GM18861 (cell line): ENCODE results near the gene CRAT.

ENCODE experiments used
- ATAC-seq: cut with Tn5 transposase; IDR thresholded peaks from one replicate; pipeline ENCODE4 v1.9.1; 2021; ENCODE audit not compliant: unreplicated experiment

Gene CRAT

DNA sequence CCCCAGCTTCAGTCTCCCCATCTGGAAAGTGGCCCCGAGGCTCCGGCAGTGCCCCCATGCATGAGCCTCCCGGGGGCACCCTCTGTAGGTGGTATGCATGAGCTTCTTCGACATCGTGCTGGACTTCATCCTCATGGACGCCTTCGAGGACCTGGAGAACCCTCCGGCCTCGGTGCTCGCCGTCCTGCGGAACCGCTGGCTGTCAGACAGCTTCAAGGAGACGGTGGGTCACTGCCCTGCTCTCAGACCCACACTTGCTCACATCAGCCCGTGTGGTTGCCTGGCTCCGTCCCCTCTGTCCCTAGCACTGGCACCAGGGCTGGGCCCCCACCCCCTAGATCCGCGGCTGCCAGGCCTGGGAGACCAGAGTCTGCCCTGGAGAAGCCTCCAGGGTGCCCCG, 42.5 kb downstream of the CRAT start:
- no peak for ATAC-seq

DNA sequence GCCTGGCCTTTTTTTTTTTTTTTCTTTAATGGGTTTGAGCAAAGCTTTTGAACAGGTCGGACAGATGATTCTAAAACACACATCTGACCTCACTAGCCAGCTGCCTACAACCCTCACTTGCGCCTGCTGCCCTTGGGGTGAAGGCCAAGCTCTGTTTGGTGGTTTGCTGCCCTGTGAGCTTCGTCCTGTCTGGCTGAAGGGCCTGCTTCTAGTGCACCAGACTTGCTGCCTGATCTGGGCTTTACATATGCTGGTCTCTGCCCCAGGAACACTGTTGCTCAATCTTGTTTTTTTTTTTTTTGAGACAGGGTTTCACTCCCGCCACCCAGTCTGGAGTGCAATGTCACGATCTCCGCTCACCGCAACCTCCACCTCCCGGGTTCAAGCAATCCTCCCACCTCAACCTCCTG, 46.1 kb downstream of the CRAT start:
- no peak for ATAC-seq

DNA sequence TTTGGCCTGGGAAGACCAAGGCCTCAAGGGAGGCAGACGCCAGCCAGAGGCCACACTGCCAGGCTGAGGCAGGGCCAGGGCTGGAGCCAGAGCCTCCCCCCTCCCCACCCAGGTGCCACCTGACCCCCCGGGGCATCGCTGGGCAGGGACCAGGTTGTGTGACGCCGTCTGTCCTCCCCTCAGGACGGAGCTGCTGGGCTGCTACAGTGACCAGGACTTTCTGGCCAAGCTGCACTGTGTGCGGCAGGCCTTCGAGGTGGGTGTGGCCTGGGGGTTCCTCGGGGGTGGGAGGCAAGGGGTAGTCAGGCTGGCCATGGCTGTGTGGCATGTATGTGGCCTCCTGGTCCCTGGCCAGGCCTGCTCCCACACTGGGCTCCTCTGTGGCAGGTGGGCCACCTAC, 47.5 kb downstream of the CRAT start:
- no peak for ATAC-seq

DNA sequence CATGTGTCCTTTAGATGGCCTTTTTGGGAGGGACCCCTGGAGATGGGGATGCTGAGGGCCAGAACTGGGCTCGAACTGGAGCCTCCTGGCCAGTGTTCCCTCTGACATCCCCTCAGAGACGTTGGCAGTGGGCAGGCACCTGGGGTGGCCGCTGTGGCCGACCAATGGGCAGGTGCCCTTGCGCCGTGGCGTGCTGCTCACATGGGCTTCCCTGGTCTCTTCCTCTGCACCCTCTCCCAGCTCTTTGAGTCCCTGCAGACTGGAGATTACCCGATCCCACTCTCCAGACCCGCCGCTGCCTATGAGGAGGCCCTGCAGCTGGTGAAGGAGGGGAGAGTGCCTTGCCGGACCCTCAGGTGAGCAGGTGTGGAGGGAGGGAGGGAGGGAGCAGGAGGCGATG, 49.6 kb downstream of the CRAT start:
- ATAC-seq, result no peak

DNA sequence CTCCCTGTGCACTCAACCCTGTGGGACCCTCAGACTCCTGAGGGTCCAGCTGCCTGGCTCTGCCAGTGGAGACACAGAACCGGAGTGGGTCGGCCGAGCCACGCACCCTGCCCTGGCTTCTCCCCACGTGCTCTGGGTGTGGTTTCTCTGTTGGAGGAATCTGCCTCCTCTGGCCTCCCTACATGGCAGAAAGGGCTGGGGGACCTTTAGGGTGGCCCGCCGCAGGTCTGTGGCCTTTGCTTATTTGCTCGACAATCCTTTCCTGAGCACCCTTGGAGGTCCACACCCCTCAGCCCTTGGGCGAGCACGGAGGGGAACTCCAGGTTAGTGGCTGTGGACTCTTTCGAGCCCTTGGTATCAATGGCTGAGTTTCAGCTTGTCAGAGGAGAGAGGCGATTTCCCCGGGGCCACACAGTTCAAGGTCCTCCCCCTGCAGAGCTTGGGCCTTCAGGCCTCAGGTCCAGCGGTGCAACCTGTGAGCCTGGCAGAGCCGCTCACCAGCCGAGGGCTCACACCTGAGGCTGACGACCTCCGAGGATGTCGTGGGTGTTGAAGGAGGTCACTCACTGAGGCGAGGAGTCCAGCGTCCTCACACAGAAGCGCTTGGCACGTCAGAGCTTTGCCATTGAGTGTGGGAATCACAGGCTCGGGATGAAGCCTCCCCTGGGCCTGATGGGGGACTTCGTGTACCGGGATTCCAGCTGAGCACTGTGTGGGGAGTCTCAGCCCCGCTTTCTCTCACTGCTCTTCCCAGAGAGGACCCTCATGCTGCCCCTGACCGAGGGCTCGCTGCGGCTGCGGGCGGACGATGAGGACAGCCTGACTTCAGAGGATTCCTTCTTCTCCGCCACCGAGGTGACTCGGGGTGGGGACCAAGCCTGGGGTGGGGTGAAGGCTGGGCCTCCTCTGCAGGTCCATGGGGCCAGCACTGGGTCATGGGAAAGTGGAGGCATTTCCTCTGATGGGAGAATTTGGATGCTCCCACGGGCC, 50.5 kb downstream of the CRAT start:
- no peak for ATAC-seq

DNA sequence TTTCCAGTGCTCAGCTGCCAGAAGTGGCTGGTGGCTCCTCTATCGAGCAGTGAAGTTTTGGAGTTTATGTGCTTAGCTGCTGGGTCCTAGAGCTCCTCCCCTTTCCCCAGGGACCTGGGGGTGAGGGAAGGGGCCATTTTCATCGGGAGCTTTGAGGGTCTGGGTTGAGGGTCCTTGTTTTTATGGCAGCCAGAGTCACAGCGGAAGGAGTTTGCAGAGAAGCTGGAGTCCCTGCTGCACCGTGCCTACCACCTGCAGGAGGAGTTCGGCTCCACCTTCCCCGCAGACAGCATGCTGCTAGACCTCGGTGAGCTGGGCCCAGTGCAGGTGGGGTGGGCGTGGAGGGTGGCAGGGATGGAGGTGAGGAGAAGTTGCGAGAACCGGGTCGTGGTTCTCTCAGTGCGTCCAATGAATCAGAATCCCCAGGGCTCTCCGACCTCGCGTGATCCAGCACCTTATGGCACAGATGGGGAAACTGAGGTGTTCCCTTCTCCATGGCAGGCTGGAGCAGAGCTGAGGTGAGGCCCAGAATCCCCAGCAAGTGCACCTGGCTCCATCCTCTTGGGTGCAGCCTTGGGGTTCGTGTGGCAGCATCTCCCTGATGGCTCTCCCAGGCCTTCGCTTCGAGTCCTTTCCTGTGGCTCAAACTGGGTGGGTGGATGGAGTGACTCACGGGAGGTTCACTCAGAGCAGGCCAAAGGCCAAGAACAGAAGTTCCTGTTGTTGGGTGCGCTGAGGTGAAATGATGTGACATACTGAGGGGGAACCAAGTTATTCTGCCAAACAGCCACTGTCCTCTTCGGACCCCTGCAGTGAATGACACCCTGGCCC, 51.4 kb downstream of the CRAT start:
- no peak for ATAC-seq

DNA sequence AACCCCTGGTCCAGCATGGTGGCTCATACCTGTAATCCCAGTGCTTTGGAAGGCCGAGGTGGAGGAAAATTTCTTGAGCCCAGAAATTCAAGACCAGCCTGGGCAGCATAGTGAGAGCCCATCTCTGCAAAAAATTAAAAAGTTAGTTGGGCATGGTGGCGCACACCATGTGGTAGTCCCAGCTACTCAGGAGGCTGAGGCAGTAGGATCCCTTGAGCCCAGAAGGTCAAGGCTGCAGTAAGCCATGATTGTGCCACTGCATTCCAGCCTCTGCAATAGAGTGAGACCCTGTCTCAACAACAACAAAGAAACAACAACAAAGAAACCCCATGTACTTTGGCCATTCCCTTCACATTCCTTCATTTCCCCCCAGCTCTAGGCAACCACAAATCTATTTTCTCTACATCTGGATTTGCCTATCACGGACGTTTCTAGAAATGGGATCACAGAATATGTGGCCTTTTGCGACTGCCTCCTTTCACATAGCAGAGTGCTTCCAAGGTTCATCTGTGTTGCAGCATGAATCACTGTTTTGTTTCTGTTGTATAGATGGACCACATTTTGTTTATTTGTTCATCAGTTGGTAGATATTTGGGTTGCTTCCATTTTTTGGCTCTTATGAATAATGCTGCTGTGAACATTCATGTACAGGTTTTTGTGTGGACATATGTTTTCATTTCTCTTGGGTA, 56.3 kb downstream of the CRAT start:
- ATAC-seq, result no peak

DNA sequence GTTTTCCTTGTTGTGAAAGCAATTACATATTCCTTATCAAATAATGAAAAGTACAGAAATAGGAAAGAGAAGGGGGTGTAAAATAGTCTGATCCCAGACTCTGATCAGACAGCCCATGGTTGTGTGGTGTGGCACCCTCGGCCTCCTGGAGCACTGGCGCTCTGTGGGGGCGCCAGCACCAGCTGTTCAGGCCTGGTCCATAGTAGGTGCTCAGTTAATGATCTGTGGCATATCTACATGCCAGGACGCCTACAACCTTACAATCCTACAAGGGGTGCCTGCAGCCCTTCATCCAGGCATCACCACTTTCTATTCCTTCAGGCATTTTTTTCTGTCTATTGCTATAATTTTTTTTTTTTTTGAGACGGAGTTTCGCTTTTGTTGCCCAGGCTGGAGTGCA, 57.6 kb downstream of the CRAT start:
- no peak for ATAC-seq

DNA sequence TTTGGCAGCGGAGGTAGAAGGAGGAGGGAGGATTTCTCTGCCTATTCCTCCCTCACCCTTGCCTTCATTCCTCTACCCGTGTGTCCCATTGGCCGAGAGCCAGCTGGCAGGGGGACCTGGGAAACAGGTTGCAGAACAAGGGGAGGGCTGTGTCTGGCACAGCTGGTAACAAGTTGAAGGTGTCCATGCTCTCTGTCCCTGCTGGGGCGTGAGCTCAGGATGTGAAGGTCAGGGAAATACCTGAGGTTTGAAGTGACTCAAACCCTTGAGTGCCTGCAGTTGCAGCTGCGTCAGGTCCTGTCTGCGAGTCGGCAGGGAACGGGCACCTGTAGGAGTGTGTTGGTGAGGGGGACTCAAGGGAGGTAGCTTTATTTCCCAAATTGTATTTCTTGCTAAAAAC, 58.0 kb downstream of the CRAT start:
- no peak for ATAC-seq
